T-helper 2 cell treated with Interferon-gamma antibody and Interleukin-4, amounts not matched to agents 100 ng/mL and 5 ng/mL, for 36 hours (primary cell): Measurements from ENCODE around the gene LNX1. TPM values are rescaled to one million over a fixed set of nuclear protein-coding genes. Genes with fewer than 3 reads are reported as not detected.

Experiments used
- intact Hi-C: fragments of 100-400 bp; cut with micrococcal nuclease; formaldehyde crosslinking; loops from one replicate; pipeline ENCODE4 v1.15.1; 2023
- total RNA-seq: library from RNA; stranded (reverse); gene quantifications from 2 replicates; pipeline ENCODE4 v1.2.3, GENCODE V29; 2022

LNX1 gene
- total RNA-seq, 1 donor from 2014 or later, result not detected

- intact Hi-C loops, result no loop called here
Observed at GRCh38 chr4:53599632-53600031, 8.3 kb upstream of the LNX1 start.

DNA sequence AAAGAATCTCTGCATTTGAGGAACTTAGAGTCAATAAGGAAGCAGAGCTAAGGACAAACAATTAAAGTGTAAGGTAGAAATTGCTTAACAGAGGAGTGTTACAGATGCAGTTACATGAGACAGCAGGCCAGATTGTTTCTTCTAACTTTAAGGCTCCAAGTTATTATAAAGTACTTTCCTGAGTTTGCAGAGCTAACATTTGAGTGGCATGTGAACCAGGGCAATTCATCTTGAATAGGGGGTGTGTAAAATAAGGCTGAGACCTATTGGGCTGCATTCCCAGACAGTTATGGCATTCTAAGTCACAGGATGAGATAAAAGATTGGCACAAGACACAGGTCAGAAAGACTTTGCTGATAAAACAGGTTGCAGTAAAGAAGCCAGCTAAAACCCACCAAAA, 7.6 kb upstream of the LNX1 start:
- intact Hi-C loops, result no loop called here

DNA sequence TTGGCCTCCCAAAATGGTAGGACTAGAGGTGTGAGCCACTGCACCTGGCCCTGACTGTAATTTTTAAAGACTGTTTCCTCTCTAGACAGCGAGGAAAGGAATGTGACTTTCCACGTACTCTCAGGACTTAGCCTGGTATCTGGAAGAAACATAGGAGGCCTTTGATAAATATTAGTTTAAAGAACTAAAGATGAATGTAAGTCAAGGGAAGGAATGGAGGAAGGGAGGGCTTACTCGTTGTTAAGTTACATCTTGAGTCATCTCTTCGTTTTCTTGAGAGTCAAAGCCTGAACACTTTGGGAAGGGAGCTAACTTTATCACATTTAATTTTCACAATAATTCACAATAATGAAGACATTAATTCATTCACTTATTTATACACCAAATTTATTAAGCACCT, 7.2 kb upstream of the LNX1 start:
- intact Hi-C loops, result no loop called here

DNA sequence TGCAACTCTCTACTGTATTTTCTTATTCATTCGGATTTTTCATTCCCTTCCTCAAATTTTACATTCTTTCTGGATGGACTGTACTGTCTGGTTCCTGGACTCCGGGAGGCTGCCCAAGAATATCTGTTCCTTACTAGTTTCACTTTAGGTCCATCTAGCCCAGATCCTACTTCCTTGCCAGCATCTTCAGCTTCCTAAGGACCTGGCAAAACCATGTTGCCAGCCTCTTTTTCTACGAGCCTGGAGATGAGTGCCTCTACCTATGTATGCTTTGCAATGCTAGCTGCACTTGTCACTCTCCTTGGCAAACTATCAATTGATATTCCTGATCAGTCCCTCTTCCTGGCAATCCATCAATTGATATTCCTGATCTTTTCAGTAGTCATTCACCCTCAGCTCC, 5.6 kb upstream of the LNX1 start:
- intact Hi-C loops, result no loop called here

DNA sequence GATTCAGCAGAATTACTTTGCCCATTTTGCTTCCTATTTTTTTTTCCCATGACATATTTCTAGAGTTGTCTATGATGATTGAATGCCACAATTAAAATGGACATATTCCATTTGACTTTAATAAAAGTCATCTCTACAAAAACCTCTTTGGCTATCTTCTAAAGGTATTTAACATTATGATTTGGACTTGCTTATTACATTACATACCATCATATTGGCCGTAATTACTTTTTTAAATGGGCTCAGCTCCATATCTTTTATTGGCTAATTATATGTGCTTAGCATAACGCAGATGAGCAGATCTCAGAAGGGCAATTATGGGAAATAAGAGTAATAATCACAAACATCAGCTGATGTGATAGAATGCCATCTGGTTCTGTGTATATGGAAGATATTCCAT, 4.5 kb upstream of the LNX1 start:
- intact Hi-C loops, result no loop called here

DNA sequence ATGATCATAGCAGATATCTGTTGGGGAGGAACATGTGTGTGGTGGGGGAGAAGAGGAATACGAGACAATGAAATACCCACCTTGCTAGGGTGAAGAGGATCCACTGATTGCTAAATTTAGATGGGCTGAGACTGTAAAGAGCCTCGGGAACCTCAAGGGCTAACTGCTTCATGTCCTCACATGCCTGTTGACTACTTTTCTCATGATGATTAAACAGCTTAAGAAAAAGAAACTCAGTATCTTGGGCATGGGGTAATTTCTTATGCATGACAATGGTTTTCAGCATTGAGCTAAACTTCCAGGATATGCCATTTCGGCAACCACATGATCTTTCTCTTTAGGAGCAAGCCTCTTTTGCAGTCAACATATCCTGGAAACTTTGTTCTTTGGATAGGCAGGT, 3.9 kb upstream of the LNX1 start:
- intact Hi-C loops, result no loop called here

GRCh38 chr4:53593765-53594164, 2.5 kb upstream of the LNX1 start:
- intact Hi-C loops, result no loop called here

GRCh38 chr4:53592686-53593501, 1.6 kb upstream of the LNX1 start:
- intact Hi-C loops, result no loop called here

- intact Hi-C loops, result no loop called here
Observed at GRCh38 chr4:53592122-53592521, 836 bp upstream of the LNX1 start.

GRCh38 chr4:53590187-53590586, 1.1 kb downstream of the LNX1 start:
- intact Hi-C loops, result no loop called here

GRCh38 chr4:53589511-53589910, 1.8 kb downstream of the LNX1 start:
- intact Hi-C loops, result no loop called here

GRCh38 chr4:53587135-53587534, 4.2 kb downstream of the LNX1 start:
- intact Hi-C loops, result no loop called here

DNA sequence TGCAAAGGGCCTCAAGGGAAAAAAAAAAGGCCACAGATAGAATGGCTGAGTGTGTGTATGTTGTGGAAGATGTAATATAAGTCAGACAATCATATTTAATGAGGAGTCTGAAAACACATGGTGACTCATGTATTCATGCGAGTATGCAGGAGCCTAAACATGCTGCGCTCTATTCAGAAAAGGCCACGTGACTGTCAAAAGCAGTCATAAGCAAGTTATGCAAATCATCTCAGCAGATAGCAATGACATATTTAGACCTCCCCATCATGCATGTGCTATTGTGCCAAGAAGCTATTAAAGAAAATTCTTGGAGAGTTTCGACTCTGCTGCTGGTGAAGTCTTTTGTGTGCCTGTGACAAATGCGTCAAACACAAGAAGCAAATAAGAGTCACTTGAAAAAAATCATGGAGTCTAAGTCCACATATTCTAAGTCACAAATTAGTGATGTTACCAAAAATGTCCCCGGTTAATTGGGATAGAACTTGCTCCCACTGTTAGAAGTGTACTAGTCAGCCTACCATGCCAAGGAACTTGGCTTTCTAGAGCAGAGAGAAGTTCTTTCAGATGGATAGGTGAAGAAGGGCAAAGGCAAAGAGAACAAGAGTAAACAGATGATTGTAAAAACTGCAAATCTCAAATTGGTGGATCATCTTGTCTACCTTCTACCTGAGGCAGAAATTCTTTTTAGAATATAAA, 5.0 kb downstream of the LNX1 start:
- intact Hi-C loops, result no loop called here

- intact Hi-C loops, result no loop called here
Observed at GRCh38 chr4:53584658-53585057, 6.6 kb downstream of the LNX1 start.

- intact Hi-C loops, result no loop called here
Observed at GRCh38 chr4:53583513-53583912, 7.8 kb downstream of the LNX1 start.

DNA sequence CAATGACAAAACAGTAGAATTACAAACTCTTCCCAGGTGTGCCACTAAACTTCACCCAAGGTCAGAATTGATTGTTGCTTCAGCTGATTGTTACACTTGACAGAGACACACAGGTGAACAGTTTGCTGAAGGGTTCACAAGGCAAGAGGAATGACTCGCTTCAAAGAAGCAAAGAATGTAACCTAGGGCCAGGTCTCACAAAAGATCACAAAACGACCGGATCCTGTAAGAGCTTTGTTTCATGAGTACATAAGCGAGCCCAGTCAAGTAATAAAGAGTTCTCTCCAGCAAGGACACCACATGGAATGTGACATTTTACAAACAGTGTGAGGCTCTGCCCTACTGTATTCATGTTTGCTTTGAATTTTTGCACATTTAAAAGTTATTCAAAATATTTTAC, 9.1 kb downstream of the LNX1 start:
- intact Hi-C loops, result no loop called here

- intact Hi-C loops, result no loop called here
Observed at GRCh38 chr4:53580274-53580673, 11.0 kb downstream of the LNX1 start.

GRCh38 chr4:53579826-53580225, 11.5 kb downstream of the LNX1 start:
- intact Hi-C loops, result no loop called here

- intact Hi-C loops, result no loop called here
Observed at GRCh38 chr4:53576676-53577372, 14.5 kb downstream of the LNX1 start.

GRCh38 chr4:53576071-53576617, 15.1 kb downstream of the LNX1 start:
- intact Hi-C loops, result no loop called here

GRCh38 chr4:53575552-53575951, 15.7 kb downstream of the LNX1 start:
- intact Hi-C loops, result no loop called here

DNA sequence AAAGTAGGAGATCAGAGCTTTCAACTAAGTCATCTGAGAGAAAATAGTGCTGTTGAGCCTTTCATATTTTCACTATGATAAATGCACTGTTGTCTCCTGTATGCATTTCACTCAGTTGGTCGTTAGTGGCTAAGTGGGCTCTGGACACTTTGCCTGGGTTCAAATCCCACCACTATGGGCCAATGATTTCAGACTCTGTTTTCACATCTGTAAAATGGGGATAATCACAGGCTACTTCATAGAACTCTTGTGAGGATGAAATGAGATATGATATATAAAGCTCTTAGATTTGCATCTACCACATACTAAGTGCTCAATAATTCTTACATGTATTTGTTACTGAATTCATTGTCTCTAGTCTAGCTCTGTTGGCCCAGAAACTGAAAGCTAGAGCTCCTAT, 16.8 kb downstream of the LNX1 start:
- intact Hi-C loops, result no loop called here
